Cardiac fibroblast (primary cell): ENCODE results near the gene BHLHA9.
"Not testable (repeated sequence)": the region's sequence is repeated elsewhere in the genome, so short reads cannot be mapped to it uniquely, and the experiment has no call there.

Experiments used
- DNase-seq, 2 donors: peaks; one replicate each; pipeline versions ENCODE4 v3.0.0 to v3.0.0-alpha.2; 2010; ENCODE audit warnings: low read depth in 2 of 2
- H3K4me3 ChIP-seq, 2 donors: replicated peaks in 1 of 2; 1 replicate in 1 of 2; 2 replicates in 1 of 2; pipeline ENCODE4 v1.5.1; 2011; ENCODE audit warnings: low read depth in 2 of 2, low read length in 2 of 2, mild to moderate bottlenecking in 2 of 2, moderate library complexity in 1 of 2
- CTCF ChIP-seq: IDR thresholded peaks from one replicate; pipeline ENCODE4 v1.5.1; 2011; ENCODE audit warnings: low read depth, mild to moderate bottlenecking, low read length, inconsistent platforms

BHLHA9 gene

GRCh38 chr17:1232331-1232730 lies 37.9 kb upstream of the BHLHA9 start:
- no peak overlapping the region for H3K4me3 ChIP-seq
- no peak for DNase-seq
- no peak for TF ChIP-seq CTCF

DNA sequence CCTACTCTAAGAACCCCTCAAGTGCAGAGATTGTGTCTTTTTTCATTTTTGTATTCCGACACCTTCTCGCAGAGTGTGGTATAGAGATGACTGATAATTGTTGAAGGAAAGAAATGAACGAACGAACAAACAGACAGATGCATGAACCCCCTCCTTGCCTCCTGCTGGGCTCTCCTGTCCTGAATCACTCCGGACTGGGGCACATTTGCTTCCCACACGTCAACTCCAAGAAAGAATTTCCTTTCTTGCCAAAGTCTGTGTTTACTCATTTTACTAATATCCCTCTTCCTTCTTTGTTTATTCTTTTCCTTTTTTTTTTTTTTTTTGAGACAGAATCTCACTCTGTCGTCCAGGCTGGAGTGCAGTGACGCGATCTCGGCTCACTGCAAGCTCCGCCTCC lies 37.5 kb upstream of the BHLHA9 start:
- TF ChIP-seq CTCF = no peak
- DNase-seq = peak; percentile 63 to 80
- H3K4me3 ChIP-seq = no peak overlapping the region

DNA sequence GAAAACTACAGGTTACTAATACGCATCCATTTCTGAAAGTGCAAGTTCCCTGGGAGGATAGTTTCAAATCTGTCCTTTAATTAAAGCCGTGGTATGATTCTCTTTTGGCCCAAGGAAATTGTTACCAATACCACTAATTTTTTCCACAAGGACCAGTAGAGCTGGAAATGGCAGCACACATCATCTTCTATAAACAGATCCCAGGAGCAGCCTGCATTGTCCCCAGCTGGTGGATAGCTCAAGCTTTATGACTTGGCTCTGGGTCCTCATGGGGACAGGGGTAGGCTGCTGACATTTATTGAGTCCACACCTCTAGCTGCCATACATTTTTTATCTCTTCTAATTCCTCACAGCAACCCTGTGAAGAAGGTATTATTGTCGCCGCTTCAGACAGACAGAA lies 35.8 kb upstream of the BHLHA9 start:
- no peak for TF ChIP-seq CTCF
- no peak overlapping the region for H3K4me3 ChIP-seq
- no peak for DNase-seq

- no peak overlapping the region for H3K4me3 ChIP-seq
- TF ChIP-seq CTCF = no peak
- DNase-seq = no peak
These were observed 32.8 kb upstream of the BHLHA9 start for GRCh38 chr17:1237471-1237870.

GRCh38 chr17:1239210-1239609 lies 31.0 kb upstream of the BHLHA9 start:
- no peak for TF ChIP-seq CTCF
- no peak overlapping the region for H3K4me3 ChIP-seq
- peak; percentile 78 to 85 for DNase-seq

- peak in 1 of 2 donors; percentile 25 for DNase-seq
- H3K4me3 ChIP-seq = not testable (repeated sequence)
These were observed 29.8 kb upstream of the BHLHA9 start for GRCh38 chr17:1240426-1240825.

DNA sequence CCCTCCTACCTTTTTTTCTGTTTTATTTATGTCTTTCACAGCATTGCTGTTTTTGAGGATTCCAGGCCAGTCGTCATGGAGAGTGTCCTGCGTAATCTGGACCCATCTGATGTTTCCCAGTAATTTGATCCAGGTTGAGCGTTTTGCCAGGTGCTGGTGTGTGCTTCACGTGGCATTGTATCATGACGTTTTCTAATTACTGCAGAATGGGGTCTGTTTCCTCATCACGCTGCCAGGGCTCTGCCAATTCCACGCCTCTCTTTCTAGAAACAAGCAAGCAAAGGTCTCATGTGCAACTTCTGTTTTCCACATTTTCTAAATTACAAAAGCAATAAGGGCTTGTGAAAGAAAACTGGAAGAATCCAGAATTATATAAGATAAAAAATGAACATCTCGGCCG lies 28.3 kb upstream of the BHLHA9 start:
- DNase-seq = peak in 1 of 2 donors; percentile 60
- H3K4me3 ChIP-seq = no peak overlapping the region
- TF ChIP-seq CTCF = no peak
